D341Med (cell line): ENCODE data around the gene CARMIL1.
"Not testable (repeated sequence)": the region's sequence is repeated elsewhere in the genome, so short reads cannot be mapped to it uniquely, and the experiment has no call there.

Experiments
- DNase-seq: peaks from one replicate; pipeline ENCODE4 v3.0.0; 2012; ENCODE audit warnings: low spot score

The CARMIL1 gene

DNA sequence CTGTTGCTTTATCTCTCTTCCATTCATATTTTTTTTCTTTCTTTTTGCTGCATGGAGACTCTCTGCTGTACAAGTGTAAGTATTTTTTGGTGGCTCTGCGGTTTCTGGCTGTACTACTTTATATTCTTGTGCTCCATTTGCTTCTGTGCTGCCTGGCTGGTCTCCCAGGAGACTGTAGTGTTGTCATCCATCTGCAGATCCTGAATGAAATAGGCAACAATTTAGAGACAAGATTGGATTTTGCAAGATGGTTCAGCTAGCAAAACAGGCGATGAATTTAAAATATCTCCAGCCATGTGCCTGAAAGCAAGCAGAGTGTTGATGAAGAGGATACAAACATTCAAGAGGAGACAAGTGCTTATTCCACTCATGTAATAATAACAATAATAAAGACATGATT lies 297.7 kb downstream of the CARMIL1 start:
- DNase-seq: no peak

- DNase-seq: no peak
These were observed 299.4 kb downstream of the CARMIL1 start for GRCh38 chr6:25578538-25578937.

DNA sequence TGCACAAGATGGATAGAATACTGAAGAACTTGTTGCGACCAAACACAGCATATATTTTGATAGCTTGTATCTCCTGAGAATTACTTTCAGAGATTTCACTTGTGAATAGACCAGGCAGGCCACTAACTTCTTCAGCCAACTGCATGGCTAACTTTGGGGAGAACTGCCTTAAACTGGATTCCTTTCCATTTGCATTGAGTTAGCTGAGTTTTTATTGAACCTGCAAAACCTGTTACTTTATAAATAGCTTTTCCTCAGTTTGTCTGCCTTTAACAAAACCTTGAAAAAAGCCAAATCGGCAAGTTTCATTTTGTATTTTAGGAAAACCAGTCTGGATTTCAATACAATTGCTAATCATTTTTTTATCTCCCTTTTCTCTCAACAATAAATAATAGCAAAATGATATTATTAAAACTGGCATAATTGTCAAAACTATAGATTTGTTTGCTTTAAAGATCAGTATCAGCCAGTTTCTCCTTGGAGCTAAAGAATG lies 300.3 kb downstream of the CARMIL1 start:
- no peak for DNase-seq

GRCh38 chr6:25579902-25580495 lies 300.8 kb downstream of the CARMIL1 start:
- DNase-seq: no peak

- no peak for DNase-seq
These were observed 302.9 kb downstream of the CARMIL1 start for GRCh38 chr6:25582101-25582500.

GRCh38 chr6:25583099-25583498 lies 303.9 kb downstream of the CARMIL1 start:
- no peak for DNase-seq

DNA sequence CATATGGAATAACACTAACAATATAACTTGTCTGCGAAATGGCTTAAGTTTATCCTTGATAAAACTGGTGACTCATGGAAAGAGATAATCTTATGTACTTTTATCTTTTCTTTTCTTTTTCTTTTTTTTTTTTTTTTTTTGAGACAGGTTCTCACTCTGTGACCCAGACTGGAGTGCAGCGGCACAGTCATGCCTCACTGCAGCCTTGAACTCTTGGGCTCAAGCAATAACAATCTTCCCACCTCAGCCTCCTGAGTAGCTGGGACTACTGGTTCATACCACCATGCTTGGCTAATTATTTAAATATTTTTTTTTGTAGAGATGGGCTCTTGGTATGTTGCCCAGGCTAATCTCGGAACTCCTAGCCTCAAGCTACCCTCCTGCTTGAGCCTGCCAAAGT lies 304.7 kb downstream of the CARMIL1 start:
- no peak for DNase-seq

GRCh38 chr6:25585225-25585624 lies 306.1 kb downstream of the CARMIL1 start:
- DNase-seq: no peak

GRCh38 chr6:25586119-25586518 lies 306.9 kb downstream of the CARMIL1 start:
- not testable (repeated sequence) for DNase-seq

GRCh38 chr6:25586927-25587326 lies 307.8 kb downstream of the CARMIL1 start:
- DNase-seq: no peak

GRCh38 chr6:25590986-25591385 lies 311.8 kb downstream of the CARMIL1 start:
- DNase-seq: peak; percentile 37

- no peak for DNase-seq
These were observed 318.0 kb downstream of the CARMIL1 start for GRCh38 chr6:25596928-25597818.

DNA sequence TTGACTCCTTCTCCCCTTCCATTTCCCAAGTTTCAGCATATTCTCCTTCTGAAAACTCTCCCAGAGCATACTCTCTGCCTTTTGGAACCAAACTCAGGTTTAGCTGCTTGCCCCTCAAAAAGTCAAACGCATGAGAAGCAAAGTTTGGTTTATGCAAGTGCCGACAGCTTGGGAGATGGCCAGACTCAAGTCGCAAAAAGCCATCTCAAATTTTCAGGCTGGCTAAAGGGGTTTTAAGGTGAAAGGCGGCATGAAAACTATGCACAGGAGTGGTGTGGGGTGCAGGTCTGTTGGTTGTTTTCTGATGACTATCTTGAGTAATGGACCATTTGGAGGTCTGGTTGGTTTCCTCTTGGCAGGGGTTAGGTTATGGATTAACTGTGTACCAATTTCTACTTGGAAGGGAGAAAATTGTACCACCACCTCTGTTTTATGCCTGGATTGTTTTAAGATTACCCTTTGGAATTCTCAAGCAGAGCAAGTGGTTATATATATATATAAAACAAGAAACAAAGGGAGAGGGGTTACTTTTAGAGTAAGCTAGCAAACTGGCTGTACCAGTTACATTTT lies 320.4 kb downstream of the CARMIL1 start:
- DNase-seq: no peak

DNA sequence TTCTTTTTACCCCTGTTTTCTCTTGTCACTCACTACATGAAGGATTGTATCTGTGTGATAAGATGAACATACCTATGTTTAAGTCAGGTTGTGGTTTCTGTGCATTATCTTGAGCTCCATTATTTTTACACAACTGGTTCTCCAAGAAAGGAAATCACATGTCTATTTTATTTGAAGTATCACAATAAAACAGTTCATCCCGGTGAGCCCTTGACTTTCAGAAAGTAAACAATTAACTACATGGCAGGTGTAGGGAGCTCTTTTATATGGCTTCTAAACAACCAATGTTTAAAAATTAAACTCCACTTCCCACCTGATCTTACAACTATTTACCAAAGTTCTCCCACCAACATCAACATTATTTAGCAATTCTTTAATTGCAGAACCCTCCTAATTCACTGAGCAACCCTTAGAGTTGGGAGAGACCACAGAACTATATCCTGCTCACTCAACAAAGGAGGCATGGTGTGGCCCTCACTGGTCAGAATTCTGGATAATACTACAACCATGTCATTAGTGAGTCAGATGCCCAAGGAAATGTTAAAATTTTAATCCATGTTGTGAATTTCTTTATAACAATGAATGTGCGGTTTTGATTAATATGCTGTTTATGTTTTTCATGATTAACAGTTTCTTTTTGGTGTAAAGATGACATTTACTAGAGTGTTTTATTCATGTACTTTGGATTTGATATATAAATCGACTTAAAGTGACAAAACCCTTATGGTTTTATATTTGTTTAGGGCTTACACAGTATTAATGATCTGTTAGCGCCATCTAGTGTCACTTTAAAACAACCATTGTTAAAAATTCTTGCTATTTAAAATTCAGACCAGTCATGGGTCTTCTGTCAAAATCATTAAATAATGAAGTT lies 322.9 kb downstream of the CARMIL1 start:
- no peak for DNase-seq

DNA sequence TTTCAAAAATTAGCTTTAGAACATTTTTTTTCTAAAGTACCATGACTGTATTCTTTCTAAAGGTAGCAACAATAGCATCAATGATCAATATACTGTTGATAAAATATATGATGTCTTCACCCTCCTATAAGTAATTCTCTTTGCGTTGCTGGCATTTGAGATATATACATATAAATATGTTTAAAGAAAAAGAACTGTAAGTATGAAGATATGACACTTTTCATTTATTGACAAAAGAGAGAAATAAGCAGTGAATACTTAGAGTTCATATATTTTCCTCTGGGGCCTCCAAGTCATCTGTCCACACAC lies 323.5 kb downstream of the CARMIL1 start:
- no peak for DNase-seq

DNA sequence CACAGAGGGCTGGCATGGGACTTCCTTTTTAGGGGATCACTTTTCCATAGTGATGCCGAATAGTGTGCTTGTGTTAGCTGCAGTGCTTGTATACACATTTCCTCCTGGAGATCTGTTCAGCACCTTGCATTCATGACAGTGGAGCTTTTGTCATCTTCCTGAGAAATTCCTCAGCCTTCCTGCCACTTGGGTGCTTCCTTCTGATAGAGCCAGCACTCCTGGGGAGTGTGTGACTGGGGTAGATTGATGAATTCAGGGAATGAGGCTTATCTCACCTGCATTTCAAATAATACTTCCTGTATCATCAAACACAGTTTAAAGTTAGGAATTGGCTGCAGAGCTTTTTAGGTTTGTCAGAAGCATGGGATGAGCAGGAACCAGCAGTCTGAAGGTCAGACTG lies 324.1 kb downstream of the CARMIL1 start:
- no peak for DNase-seq

DNA sequence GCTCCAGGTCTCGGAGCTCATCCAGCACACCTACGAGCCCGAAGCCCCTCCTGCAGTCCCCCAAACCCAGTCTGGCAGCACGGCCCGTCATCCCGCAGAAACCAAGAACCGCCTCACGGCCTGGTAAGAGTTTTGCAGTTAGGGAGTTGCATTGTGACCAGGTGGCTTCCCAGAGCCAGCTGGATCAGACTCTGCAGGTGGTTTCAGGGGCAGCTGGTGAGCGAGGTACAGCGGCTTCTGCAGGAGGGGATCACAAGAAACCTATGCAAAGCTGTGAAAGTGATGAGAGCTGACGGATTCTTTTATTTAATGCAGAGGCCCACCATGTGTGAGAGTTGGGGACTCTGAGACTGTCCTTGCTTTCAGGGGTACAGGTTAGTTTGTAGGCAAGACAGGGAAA lies 327.0 kb downstream of the CARMIL1 start:
- no peak for DNase-seq

- no peak for DNase-seq
These were observed 329.5 kb downstream of the CARMIL1 start for GRCh38 chr6:25608558-25609174.

DNA sequence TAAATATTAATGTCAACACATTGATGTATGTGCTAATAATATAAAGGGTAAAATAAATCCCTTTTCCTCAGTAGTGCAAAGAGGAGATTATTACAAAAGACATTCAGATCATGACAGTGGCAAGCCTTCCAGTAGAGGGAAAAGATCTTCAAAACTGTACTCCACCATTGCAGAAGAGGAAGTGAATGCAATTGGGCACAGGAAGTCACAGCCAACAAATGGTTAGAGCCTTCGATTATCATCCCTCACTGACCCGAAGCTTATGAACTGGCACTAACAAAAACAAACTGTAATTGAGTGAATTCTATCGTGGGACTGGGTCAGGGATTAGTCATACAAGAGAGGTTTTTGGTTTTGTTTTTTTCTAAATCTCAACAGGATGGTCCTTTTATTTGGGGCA lies 333.5 kb downstream of the CARMIL1 start:
- DNase-seq: no peak

DNA sequence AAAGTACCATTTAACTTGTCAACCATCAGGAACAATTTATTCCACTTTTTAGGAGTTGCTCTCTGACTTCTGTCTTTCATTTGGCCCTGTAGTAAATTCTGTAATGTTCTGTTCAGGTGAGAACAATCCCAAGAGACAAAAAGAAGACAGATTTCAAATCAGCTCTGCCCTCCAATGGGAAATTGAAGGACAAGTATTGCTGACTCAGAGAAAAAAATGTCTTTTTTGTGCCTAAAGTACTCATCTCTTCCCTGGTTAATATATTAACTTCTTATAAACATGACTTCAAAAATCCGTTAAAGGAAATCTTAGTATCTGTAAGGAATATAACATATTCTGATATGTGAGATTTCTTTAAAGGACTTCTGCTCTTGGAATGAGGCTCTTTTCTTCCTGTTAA lies 334.2 kb downstream of the CARMIL1 start:
- DNase-seq: no peak

DNA sequence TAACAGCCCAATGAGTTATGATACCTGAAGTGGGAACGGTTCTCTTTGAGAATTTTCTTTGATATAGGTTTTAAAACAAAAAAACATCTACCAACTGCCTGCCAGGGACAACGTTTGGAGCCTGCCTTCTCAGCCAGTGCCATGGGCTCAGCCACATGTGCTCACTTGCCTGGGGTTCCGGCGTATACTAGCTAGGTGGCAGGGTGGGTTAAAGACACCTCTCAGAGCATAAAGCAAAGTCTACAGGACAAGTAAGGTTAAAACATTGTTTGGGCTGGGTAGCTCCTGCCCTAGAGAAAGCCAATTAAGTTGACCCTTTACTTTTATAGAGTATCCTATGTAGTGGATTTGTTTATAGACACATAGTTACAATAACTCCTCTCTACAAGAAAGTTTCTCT lies 334.9 kb downstream of the CARMIL1 start:
- no peak for DNase-seq

GRCh38 chr6:25615471-25615870 lies 336.3 kb downstream of the CARMIL1 start:
- DNase-seq: no peak
